Measurements from ENCODE around the gene MAGI2. TPM values are rescaled to one million over a fixed set of nuclear protein-coding genes. Genes with fewer than 3 reads are reported as not detected.

MAGI2 gene
- total RNA-seq, 1 donor from 2014 or later, result 6.0 TPM

DNA sequence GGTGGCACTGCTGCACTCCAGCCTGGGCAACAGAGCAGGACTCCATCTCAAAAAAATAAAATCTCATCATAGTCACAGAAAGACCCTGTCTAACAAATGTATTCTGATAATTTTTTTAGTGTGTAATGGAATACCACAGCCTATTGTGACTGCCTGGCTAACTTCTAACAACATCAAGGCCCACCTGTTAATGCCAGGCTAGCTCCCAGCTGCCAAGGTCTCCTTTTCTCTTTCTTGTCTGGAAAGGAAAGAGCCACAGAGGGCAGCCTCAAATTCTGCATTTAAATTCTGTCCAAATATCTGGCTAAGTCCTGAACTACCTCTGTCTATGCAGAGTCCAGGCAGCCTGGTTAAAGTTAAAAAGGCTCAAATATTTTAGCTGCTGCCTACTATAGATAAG lies 700.9 kb downstream of the MAGI2 start:
- DNase-seq (ENCODE audit: low read depth), result peak; percentile 65

GRCh38 chr7:78751253-78751652 lies 702.2 kb downstream of the MAGI2 start:
- DNase-seq (ENCODE audit: low read depth), result no peak

- DNase-seq (ENCODE audit: low read depth), result no peak
Observed at GRCh38 chr7:78749052-78749746, 704.3 kb downstream of the MAGI2 start.

GRCh38 chr7:78747592-78747991 lies 705.9 kb downstream of the MAGI2 start:
- DNase-seq (ENCODE audit: low read depth), result no peak

DNA sequence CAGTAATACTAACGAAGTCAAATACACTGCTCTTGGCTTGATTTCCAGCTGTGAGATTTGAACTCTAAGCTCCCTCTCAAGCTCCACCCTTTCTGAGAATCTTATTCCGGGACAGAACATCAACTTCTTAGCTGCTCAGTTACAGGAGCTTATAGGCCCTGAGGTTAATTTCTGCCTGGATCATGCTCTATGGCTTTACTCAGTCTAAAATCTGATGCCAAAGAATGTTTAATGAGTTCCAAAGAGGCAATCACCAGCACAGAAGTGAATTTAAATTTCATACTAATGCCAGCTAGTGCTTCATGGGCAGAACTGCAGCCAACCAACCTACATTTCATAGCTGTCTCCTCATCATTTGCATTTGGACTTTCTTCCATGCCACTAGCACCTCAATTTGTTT lies 707.2 kb downstream of the MAGI2 start:
- DNase-seq (ENCODE audit: low read depth), result no peak

DNA sequence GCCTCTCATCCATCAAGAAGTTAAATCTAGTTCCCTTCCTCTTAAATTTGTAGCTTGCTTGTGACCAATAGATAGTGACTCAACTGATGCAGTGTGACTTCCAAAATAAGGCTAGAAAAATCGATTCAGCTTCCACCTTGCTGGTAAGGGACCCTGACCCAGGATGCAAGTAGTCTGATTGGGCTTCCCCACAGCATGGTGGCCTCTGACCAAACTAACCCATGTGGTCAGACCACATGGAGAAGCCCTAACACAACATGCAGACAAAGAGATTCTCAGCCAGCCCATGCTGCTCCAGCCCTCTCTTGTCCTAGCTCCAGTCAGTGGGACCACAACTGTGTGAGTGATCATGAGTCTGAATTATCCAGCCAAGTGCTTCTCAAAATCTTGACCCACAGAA lies 710.8 kb downstream of the MAGI2 start:
- DNase-seq (ENCODE audit: low read depth), result peak; percentile 21

DNA sequence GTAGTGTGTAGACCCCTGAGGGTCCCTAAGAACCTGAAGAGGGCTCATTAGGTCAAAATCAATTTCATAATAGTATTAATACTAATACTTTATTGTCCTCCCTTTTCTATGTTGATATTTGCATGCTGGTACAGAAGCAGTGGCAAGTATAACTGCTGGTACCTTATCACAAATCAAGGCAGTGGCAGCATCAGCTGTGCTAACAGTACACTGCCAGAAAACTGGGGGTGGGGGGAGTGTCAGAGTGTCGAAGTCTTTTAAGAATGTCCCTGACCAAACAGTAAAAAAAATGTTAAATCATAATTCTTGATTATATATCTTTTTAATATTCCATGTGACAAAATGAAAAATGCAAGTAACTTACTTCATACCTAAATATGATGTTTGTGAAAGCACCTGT lies 716.9 kb downstream of the MAGI2 start:
- DNase-seq (ENCODE audit: low read depth), result no peak

DNA sequence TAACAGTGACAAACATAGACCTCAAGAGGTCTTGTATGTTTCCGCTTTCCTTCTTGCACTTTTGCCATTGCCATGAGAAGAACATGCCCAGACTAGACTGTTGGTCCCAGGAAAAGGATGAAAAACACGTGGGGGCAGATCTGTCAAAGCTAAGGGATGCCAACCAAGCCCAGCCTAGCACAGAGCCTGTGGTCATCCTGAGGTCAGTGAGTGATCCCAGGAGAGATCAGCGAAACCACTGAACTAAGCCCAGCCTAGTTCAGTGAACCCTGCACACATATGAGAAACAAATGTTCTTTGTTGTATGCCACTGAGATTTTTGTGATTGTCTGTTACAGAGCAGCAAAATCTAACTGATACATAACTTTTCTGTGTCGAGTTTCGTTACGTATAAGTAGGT lies 718.8 kb downstream of the MAGI2 start:
- DNase-seq (ENCODE audit: low read depth), result peak; percentile 88

GRCh38 chr7:78720066-78720465 lies 733.4 kb downstream of the MAGI2 start:
- peak; percentile 63 for DNase-seq (ENCODE audit: low read depth)

- DNase-seq (ENCODE audit: low read depth), result no peak
Observed at GRCh38 chr7:78718212-78718611, 735.3 kb downstream of the MAGI2 start.

- no peak for DNase-seq (ENCODE audit: low read depth)
Observed at GRCh38 chr7:78716876-78717275, 736.6 kb downstream of the MAGI2 start.

- no peak for DNase-seq (ENCODE audit: low read depth)
Observed at GRCh38 chr7:78714356-78714755, 739.1 kb downstream of the MAGI2 start.

GRCh38 chr7:78712111-78712510 lies 741.4 kb downstream of the MAGI2 start:
- DNase-seq (ENCODE audit: low read depth), result no peak

DNA sequence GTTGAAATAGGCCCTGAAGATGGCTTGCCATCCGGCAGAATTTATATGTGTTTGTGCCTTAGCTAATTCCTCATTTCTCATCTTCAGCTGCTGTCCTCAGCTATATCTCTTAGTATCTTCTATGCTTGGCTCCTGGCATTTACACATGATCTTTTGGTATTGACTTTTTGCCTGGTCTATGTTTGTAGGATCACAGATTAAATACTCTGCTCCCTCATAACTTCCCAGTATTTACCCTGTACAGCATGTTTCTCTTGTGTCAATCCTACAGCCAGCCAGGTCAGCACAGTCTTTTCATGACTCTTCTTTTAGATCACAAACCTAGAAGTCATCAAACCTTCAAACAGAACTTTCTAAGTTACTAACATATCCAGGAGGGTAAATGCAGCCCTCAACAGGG lies 743.8 kb downstream of the MAGI2 start:
- no peak for DNase-seq (ENCODE audit: low read depth)

- no peak for DNase-seq (ENCODE audit: low read depth)
Observed at GRCh38 chr7:78704504-78704903, 749.0 kb downstream of the MAGI2 start.

DNA sequence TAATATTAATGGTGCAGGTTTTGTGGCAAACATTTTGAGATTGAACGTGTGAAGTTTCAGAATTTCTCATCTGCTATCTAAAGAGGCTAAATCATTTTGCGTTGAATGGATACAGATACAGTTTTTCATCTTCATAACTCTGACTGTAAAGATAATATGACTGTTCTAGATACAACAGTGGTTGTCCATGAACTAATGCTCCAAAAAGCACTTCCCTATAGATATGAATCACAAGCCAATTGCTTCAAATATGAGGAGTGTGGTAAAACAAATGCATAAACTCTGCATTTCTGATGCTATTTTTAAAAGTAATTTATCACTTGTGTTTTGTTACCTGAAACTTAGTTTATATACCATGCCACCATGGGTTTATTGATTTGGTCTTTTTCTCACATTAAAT lies 750.1 kb downstream of the MAGI2 start:
- DNase-seq (ENCODE audit: low read depth), result no peak

- peak; percentile 92 for DNase-seq (ENCODE audit: low read depth)
Observed at GRCh38 chr7:78702770-78703169, 750.7 kb downstream of the MAGI2 start.

DNA sequence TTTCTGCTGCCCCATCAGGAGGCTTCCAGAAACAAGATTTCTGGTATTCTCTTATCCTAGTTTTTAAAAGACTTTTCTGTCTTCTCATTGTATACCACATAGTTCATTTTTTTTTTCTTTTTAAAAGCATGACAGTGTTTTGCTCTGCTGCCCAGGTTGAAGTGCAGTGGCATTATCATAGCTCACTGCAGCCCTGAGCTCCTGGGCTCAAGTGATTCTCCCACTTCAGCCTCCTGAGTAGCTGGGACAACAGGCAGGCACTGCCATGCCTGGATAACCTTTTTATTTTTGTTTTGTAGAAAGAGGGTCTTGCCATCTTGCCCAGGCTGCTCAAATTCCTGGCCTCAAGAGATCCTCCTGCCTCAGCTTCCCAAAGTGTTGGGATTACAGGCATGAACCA lies 757.6 kb downstream of the MAGI2 start:
- no peak for DNase-seq (ENCODE audit: low read depth)

DNA sequence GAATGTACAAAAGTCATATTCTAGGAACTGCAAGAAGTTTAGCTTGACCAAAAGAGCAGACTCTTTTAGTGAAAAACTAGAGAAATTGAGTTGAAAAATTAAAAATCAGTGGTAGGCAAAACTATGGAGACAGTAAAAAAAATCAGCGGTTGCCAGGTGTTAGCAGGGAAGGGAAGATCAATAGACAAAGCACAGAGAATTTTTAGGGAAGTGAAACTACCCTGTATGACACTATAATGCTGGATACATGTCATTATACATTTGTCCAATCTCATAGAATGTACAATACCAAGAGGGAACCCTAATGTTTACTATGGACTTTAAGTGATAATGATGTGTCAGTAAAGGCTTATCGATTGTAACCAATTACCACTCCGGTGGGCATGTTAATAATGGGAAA lies 761.9 kb downstream of the MAGI2 start:
- DNase-seq (ENCODE audit: low read depth), result no peak

GRCh38 chr7:78690174-78690573 lies 763.3 kb downstream of the MAGI2 start:
- DNase-seq (ENCODE audit: low read depth), result peak; percentile 3

- DNase-seq (ENCODE audit: low read depth), result no peak
Observed at GRCh38 chr7:78688376-78688775, 765.1 kb downstream of the MAGI2 start.

DNA sequence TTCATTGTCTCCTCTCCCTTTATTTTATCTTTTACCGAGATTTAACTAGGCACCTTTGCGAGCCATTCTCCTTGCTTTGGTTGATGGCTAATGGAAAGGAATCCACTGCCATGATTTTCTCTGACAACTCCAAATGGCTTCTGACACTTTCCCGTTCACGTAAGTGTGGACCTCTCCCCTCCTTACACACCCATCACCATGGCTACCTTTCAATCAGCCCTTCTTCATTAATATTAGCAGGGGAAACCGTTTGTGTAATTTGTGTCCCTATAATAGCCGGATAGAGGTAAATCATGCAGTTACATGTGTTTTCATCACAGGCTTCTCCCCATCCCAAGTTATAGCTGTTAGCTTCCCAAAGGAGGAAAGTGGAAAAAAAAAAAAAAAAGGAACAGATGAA lies 767.3 kb downstream of the MAGI2 start:
- DNase-seq (ENCODE audit: low read depth), result no peak

GRCh38 chr7:78684201-78684600 lies 769.3 kb downstream of the MAGI2 start:
- no peak for DNase-seq (ENCODE audit: low read depth)

DNA sequence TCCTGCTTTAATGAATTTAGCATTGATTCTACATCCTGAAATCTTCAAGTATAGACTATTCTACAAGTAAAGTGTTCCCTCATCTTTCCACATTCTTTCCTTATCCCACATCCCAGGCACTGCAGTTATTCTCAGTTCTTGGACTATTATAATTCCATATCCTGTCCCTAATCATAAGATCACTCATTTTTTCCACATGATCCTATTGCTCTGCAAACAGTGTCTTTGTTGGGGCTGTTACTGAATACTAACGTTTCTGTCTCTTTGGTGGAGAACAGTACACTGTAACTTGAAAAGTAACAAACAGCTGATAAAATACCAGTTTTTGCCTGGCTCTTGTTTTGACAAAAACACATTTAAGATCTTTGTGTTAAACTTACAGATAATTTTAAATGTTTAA lies 769.9 kb downstream of the MAGI2 start:
- DNase-seq (ENCODE audit: low read depth), result no peak

Data from myocyte (in vitro differentiated cells).